Retinal pigment epithelial cell (primary cell): ENCODE data around the gene APOL1.

Source experiments
- DNase-seq: peaks from one replicate; pipeline ENCODE4 v3.0.0-alpha.2; 2010; ENCODE audit warnings: low read depth
- H3K4me3 ChIP-seq: 2 replicates; pipeline ENCODE4 v1.5.1; 2011; ENCODE audit warnings: mild to moderate bottlenecking, low read length, control low read depth, moderate library complexity
- TF ChIP-seq, protein P1 (sequence below): conservative IDR thresholded peaks from 2 replicates; pipeline ENCODE4 v1.5.1; 2011; ENCODE audit warnings: low read depth, low read length, control low read depth, inconsistent platforms

APOL1 gene

DNA sequence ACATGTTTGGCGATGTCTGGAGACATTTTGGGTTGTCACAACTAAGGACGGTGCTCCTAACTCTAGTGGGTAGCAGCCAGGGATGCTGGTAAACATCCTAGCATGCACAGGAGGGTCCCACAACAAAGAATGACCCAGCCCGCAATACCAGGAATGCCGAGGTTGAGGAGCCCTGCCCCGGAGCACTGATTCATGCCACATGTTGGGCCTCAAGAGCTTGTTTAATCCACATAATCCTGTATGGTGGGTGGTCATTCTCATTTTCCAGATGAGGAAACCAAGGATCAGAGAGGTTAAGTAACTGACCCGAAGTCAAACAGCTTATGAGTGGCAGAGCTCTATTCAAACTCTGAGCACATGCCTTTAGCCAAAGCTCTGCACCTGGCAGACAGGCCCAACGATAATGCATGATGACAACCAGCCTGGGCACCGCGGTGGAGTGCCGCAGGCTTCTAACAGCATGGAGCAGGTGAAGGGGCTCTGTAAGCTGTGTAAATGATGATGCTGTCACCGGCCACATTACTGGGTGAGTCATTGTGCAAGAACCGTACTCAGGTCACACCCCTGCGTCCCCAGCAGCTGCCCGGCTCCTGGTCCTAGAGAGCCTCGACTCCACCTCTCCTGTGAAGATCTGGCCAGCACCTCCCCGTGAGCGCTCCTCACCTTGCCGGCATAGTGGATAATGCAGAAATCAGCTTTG is 58.6 kb downstream of the APOL1 start:
- no peak for DNase-seq
- H3K4me3 ChIP-seq = no peak overlapping the region
- TF ChIP-seq, protein P1, sequence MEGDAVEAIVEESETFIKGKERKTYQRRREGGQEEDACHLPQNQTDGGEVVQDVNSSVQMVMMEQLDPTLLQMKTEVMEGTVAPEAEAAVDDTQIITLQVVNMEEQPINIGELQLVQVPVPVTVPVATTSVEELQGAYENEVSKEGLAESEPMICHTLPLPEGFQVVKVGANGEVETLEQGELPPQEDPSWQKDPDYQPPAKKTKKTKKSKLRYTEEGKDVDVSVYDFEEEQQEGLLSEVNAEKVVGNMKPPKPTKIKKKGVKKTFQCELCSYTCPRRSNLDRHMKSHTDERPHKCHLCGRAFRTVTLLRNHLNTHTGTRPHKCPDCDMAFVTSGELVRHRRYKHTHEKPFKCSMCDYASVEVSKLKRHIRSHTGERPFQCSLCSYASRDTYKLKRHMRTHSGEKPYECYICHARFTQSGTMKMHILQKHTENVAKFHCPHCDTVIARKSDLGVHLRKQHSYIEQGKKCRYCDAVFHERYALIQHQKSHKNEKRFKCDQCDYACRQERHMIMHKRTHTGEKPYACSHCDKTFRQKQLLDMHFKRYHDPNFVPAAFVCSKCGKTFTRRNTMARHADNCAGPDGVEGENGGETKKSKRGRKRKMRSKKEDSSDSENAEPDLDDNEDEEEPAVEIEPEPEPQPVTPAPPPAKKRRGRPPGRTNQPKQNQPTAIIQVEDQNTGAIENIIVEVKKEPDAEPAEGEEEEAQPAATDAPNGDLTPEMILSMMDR = no peak

DNA sequence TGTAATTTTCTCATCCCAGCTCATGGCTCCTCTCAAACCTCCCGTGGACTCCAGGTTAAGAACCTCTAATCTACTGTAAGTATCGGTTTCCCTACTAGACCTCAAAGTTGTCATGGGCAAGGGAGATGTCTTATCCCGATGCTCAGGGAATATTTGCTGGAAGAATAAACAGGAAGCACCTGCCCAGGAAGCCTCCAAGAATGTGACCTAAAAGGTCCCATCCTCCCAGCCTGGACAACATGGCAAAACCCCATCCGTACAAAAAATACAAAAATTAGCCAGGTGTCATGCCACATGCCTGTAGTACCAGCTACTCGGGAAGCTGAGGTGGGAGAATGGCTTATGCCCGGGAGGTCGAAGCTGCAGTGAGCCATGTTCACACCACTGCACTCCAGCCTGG is 62.4 kb downstream of the APOL1 start:
- H3K4me3 ChIP-seq = no peak overlapping the region
- TF ChIP-seq, protein P1 = no peak
- DNase-seq = no peak

DNA sequence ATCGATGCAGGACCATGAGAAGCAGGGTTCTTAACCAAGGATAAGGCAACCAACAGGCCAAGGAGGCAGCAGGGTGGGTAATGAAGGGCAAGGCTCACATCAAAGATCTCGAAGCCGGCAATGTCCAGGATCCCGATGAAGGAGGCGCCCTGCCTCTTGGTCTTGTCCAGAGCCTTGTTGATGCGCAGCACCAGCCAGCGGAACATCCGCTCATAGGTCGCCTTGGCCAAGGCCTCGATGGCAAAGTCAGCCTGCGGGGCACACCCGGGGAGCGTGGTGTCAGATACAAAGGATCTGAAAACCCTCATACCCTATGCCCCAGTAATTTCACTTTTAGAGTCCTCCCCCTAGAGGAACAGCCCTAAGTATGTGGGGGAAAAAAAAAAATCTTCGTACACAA is 63.5 kb downstream of the APOL1 start:
- no peak overlapping the region for H3K4me3 ChIP-seq
- TF ChIP-seq, protein P1 = no peak
- no peak for DNase-seq
